Measurements from ENCODE around the gene TMEM147.

DNA sequence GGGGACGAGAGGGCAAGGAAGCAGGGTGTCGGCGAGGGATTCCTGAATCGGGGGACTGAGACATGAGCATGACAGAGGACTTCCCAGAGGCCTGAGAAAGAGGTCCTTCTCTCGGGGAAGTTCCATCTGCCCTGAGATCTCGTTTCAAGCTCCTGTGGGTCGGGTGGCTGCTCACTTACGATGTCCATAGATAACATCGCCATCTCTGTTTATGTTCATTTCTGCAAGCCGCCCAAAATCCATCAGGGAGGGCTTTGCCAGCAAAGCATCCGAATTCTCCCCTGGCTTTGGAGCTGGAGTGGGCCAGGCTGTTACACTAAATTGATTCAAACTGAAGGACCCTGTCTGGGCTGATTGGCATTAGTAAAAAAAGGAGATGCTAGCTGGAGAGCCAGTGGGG is 37.9 kb upstream of the TMEM147 start:
- TF ChIP-seq, protein P1, sequence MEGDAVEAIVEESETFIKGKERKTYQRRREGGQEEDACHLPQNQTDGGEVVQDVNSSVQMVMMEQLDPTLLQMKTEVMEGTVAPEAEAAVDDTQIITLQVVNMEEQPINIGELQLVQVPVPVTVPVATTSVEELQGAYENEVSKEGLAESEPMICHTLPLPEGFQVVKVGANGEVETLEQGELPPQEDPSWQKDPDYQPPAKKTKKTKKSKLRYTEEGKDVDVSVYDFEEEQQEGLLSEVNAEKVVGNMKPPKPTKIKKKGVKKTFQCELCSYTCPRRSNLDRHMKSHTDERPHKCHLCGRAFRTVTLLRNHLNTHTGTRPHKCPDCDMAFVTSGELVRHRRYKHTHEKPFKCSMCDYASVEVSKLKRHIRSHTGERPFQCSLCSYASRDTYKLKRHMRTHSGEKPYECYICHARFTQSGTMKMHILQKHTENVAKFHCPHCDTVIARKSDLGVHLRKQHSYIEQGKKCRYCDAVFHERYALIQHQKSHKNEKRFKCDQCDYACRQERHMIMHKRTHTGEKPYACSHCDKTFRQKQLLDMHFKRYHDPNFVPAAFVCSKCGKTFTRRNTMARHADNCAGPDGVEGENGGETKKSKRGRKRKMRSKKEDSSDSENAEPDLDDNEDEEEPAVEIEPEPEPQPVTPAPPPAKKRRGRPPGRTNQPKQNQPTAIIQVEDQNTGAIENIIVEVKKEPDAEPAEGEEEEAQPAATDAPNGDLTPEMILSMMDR (IDR thresholded peaks at IDR 0.05): no peak
- TF ChIP-seq POLR2A (IDR thresholded peaks at IDR 0.05): no peak
